Stimulated activated naive CD8-positive, alpha-beta T cell treated with anti-CD3 and anti-CD28 coated beads, Interleukin-15, Interleukin-2, amounts not matched to agents 100 U/mL and 50 U/mL, for 24 hours (primary cell): ENCODE results near the gene SPATA45.
"Not testable (repeated sequence)": the region's sequence is repeated elsewhere in the genome, so short reads cannot be mapped to it uniquely, and the experiment has no call there.

Experiments
- ATAC-seq: fragments of 150-1000 bp; cut with Tn5 transposase; one replicate; pipeline ENCODE4 v1.10.0; 2021
- DNase-seq: peaks from one replicate; pipeline ENCODE4 v3.0.0; 2021

SPATA45 gene

DNA sequence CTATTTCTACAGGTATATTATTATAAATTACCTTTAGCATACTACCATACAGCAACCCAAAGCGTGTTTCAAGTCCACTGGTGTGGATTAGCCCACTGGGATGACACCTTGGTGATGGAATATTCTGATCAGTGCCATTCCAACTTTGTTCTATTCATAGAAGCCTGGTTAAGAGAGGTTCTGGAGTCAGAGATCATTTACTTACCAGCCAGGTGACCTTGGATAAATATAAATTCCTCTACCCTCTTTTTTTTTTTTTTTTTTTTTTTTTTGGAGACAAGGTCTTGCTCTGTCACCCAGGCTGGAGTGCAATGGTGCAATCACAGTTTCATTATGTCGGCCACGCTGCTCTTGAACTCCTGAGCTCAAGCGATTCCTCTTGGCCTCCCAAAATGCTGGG lies at the start of gene SPATA45:
TSS of gene SPATA45 (minus strand) at position 101 of the 400 bp plus-strand sequence. CDS start 11,500 bp downstream, outside the sequence.
- ATAC-seq (no peak), DNase-seq (no peak)

DNA sequence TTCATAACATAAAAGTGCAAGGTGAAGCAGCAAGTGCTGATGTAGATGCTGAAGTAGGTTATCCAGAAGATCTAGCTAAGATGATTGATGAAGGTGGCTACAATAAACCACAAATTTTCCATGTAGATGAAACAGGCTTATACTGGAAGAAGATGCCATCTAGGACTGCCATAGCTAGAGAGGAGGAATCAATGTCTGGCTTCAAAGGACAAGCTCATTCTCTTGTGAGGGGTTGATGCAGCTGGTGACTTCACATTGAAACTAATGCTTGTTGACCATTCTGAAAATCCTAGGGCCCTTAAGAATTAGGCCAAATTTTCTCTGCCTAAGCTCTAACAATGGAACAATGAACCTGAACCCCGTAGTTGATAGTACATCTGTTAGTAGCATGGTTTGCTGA lies 44.7 kb upstream of the SPATA45 start:
- ATAC-seq, result no peak
- no peak for DNase-seq

DNA sequence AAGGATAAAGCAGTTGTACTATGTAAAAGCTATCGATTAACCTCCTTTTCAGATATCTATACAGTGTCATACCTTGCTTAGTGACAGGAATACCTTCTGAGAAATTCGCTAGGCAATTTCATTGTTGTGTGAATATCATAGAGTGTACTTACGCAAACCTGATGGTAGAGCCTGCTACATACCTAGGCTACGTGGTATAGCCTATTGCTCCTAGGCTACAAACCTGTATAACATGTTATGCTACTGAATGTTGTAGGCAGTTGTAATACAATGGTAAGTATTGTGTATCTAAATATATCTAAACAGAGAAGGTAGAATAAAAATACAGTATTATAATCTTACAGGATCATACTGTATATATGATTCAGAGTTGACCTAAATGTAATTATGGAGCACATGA lies 37.1 kb upstream of the SPATA45 start:
- no peak for DNase-seq
- no peak for ATAC-seq

DNA sequence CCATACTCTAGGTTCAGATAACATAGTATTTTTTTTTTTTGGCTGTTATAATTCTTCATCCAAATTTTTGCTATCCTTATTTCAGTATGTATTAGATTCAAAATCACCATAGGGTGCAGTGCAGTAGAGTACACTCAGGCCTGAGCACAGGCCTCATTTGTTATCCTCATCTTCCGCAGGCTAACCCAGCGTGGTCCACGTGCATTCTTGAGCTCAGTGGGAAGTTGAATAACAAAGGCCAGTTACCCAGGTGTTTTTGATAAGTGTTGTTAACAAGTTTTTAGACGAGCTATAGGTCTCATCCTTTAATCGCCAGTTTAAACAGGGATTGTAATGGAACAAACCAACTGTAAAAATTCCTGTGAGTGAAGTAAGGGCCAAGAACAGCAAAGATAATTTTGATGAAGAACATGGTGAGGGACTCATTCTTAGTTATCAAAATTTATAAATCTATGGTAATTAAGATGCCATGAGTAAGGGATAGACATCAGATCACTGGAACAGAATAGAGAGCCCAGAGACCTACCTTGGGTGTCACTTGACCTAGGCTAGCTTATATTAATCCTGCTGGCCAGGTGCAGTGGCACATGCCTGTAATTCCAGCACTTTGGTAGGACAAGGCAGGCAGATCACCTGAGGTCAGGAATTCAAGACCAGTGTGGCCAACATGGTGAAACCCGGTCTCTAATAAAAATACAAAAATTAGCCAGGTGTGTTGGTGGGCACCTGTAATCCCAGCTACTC lies 32.7 kb upstream of the SPATA45 start:
- no peak for ATAC-seq
- no peak for DNase-seq

DNA sequence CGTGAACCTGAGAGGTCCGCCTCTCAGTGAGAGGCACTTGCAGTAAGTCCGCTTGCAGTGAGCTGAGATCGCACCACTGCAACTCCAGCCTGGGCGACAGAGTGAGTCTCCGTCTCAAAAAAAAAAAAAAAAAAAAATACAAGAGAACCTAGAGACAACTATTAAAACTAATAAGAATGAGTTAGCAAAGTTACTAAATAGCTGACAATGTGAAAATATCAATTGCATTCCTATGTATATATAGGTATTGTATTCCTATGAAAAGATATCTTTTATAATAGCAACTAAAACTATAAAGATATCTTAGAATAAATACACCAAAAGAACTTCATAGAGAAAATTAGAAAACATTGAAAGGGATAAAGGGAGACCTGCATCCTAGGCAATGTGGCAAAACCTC lies 31.0 kb upstream of the SPATA45 start:
- DNase-seq (no peak), ATAC-seq (no peak)

DNA sequence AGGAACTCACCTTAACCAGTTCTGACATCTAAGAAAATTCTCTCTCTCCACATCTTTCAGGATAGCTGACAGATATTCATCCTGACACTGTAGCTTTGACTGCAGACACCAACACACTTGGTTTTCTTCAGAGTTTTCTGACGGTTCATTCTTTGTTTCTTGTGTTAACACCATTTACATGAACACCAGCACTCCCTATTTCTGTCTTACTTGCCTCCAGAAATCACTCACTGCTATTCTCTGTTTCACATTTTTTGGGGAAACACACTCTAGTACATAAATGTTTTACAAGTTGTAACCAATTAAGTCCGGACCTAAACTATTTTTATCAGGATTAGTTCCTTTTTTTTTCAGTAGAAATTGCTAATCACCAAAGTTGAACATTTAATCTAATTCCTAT lies 26.1 kb upstream of the SPATA45 start:
- no peak for ATAC-seq

DNA sequence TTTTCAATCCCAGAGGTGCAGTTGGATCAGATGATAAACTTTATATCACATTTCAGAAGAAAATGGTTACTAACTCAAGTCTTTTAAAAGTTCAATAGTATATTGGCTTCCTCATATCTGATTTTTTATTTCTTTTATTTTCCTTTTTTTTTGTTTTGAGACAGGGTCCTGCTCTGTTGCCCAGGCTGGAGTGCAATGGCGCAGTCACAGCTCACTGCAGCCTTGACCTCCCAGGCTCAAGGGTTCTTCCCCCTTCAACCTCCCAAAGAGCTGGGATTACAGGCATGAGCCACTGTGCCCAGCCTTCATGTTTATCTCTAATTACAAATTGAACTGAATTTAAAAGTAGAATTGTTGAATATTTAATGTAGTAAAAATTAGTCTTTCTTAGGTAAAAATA lies 24.5 kb upstream of the SPATA45 start:
- no peak for ATAC-seq
- no peak for DNase-seq

More for the DNA sequence above, 26.1 kb upstream of the SPATA45 start:
- no peak for DNase-seq

DNA sequence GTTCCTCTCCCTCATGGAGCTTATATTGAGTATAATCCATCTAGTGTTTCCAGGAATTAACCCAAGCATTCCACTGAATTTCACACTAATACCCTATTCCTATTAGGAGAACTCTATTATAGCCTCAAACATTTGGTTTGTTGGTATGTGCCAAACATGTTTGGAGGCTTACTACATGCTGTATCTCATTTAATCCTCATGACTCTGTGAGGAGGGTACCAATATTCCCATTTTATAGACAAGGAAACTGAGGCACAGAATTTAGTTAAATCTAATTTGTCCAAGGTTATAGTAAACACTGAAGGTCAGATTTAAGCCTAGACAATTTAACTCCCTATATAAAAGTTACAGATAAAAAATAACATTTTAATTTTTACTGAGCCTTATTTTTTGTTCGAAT lies 19.7 kb upstream of the SPATA45 start:
- DNase-seq (no peak), ATAC-seq (no peak)

DNA sequence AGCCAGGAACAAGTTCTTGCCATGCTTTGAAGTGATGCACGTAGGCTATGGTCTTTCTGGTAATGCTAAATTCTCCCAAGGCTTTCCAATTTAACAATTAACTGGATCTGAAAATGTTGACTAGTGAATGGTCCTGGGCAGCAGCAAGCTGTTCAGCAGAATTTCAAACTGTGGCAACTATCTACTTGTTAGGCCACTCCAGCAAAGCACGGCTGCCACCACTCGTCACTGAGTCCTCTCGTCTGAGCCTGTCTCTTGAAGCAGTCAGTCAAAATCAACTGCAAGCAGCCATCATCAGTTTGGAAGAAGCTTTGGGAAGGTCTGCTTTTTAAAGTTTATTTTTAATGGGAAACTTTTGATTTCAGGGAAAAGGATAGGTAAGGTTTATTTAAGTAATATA lies 16.8 kb upstream of the SPATA45 start:
- ATAC-seq (no peak), DNase-seq (no peak)

DNA sequence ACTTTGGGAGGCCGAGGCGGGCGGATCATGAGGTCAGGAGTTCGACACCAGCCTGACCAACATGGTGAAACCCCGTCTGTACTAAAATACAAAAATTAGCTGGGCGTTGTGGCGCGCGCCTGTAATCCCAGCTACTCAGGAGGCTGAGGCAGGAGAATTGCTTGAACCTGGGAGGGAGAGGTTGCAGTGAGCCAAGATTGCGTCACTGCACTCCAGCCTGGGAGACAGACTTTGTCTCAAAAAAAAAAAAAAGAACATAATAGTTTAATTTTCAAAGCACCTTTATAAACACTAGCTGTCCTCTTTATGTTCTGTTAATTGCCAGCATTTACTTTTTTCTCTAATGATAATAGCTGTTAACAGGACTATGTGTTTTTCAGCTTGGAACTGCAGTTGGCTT lies 15.9 kb upstream of the SPATA45 start:
- not testable (repeated sequence) for DNase-seq, ATAC-seq

DNA sequence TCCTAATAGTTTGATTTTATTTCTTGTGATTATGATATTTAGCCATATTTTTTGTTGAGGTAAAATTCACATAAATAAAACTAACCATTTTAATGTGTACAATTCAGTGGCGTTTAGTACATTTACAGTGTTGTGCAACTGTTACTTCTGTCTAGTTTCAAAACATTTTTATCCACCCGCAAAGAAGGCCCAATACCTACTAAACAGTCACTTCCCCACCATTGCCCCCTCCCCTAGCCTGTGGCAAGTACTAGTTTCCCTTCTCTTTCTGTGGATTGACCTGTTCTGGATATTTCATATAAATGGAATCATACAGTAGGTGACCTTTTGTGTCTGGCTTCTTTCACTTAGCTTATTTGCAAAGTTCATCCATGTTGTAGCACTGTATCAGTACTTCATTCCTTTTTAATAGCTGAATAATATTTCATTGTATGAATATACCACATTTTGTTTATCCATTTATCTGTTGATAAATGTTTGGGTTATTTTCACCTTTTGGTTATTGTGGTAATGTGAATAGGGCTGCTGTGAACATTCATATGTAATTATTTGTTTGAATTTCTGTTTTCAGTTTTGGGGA lies 14.8 kb upstream of the SPATA45 start:
- ATAC-seq, result no peak
- no peak for DNase-seq

DNA sequence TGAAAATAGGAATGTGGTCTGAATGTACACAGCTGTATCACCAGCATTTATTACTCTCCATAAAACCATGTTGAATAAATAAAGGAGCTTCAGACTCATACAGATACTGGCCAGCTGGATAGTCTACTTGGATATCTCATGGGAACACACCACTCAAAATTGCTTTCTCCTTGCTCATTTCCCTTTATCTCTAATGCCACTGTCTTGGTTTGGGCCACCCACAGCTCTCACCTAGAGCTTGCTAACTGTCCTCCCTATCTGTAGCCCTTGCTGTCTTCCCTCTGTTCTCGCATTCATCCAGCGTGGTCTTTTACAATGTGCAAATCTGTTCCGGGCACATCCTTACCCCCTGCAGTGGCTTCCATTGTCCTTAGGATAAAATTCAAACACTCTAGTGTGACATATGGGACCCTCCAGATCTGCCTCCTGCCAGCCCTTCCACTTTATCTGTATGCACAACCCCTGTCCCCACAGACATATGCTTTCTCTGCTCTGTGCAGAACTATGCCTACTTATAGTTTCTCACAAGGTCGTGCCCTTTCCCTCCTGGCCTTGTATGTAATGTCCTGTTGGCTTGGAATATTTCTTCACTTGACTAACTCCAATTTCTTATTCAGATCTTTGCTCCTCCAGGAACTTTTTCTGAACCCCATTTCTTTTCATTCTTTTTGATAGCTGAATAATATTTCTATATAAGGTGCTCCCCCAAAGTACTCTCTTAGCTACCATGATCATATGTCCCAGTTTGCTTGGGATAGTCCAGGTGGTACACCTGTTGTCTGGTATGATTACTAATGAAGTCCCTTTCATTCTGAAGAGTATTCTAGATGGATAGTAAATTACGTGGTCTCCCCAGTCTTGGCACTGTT lies 13.5 kb upstream of the SPATA45 start:
- ATAC-seq (no peak), DNase-seq (no peak)

DNA sequence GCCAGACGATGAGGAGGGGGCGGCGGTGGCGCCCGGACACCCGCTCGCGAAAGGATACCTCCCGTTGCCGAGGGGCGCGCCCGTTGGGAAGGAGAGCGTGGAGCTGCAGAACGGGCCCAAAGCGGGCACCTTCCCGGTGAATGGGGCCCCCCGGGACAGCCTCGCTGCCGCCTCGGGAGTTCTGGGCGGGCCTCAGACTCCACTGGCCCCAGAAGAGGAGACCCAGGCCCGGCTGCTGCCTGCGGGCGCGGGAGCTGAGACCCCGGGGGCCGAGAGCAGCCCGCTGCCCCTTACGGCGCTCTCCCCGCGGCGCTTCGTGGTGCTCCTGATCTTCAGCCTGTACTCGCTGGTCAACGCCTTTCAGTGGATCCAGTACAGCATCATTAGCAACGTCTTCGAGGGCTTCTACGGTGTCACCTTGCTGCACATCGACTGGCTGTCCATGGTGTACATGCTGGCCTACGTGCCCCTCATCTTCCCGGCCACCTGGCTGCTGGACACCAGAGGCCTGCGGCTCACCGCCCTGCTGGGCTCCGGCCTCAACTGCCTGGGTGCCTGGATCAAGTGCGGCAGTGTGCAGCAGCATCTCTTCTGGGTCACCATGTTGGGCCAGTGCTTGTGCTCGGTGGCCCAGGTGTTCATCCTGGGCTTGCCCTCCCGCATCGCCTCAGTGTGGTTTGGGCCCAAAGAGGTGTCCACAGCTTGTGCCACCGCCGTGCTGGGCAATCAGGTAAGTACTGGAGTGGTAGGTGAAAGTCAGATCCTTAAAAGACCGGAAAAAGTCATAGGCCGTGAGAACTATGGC lies 11.2 kb upstream of the SPATA45 start:
- DNase-seq (no peak), ATAC-seq (peak; percentile 13)

DNA sequence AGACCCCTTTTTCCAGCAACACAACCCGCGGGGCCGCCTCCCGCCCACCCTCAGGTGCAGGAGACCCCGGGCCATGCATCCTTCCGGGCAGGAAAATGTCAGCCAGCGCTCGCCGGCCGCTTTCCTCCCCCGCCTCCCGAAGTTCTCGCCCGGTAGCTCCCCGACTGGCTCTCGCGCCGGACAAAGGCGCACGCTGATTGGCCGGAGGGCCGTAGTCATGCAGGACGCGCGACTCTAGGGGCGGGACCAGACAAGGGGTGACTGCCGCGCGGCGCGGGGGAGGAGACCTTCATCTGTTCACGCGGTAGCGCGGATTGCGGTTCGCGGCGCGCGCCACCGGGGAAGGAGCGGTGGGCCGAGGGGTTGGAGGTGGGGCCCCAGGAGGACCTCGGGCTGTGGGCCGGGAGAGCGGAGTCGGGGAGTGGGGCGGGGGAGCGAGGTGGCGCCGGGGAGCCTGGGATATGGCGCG lies 10.6 kb upstream of the SPATA45 start, which contains the start of gene FLVCR1:
TSS of gene FLVCR1 (plus strand) at position 284 of the 469 bp plus-strand sequence. CDS start at position 462, 178 bp downstream.
- ATAC-seq (peak; percentile 99), DNase-seq (peak; percentile 97)

DNA sequence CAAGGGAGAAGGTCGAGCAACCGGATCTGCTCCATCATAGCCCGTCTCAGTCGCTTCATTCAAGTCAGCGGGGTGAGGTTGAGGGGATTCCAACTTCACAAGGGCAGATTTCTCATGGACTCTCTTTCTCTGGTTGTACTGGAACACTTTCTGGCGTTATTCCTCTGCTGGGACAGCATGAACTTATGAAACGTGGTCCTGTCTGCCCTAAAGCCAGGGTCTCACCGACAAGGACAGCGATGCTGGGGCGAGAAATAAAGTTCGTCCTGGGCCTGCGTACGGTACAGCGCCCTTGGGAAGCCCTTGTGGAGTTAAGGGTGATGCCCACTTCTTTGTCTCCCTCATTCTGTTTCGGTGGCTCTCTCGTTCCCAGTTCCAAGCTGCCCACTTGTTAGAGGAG lies 9.3 kb upstream of the SPATA45 start:
- DNase-seq (no peak), ATAC-seq (no peak)

DNA sequence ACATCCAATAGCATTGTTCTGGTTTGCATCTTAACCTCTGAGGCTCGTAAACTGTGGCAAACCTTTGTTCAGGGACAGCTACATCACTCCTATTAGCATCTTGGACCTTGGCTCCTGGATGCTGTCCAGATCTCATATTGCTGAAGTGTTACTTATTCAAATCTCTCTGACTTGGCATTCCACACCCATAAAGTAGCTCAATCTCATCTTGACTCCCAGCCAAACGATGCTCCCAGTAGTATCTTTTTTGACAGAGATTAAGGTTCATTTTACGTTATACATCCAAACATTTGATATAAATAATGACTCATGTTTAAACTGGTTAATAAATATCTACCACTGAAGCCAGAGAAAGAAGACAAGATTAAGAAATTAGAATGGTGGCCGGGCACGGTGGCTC lies 6.2 kb upstream of the SPATA45 start:
- ATAC-seq (no peak), DNase-seq (no peak)

DNA sequence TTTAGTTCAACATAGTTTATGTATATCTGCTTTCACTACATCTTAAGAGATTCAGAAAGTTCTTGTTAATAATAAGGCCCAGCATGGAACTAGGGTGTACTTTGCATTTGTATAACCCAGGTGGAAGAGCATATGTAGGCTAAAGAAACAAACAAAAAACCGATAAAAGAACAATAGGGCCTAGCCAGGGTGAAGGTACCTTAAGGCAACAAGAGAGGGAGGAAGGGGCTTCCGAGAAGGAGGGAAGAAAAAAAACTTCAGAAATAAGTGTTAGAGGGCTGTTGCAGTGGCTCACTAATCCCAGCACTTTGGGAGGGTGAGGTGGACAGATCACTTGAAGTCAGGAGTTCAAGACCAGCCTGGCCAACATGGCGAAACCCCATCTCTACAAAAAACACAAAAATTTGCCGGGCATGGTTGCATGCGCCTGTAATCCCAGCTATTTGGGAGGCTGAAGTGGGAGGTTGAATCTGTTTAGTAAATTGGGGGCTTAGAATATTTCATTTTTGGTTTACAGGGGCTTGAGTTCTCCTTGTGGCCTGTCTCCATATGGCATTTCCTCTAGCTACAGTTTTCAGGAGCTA lies 4.7 kb upstream of the SPATA45 start:
- no peak for DNase-seq
- no peak for ATAC-seq

DNA sequence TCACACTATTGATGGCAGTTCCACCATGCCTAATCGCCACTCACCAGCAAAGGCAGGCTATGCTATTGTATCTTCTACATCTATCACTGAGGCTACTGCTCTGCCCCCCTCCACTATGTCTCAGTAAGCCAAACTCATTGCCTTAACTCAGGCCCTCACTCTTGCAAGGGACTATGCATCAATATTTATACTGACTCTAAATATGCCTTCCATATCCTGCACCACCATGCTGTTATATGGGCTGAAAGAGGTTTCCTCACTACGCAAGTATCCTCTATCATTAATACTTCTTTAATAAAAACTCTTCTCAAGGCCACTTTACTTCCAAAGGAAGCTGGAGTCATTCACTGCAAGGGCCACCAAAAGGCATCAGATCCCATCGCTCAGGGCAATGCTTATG lies 2.9 kb downstream of the SPATA45 start:
- DNase-seq, ATAC-seq: not testable (repeated sequence)

DNA sequence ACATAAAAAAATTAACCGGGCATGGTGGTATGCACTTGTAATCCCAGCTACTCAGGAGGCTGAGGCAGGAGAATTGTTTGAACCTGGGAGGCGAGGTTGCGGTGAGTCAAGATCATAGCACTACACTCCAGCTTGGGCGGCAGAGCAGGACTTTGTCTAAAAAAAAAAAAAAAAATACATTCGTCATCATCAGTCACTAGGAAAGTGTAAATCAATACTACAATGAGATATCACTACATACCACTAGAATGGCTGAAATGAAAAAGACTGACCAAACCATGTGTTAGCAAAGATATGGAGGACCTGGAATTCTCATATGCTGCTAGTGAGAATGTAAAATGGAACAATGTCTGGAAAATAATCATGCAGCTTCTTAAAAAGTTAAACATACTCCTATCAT lies 9.3 kb downstream of the SPATA45 start:
- ATAC-seq, result no peak

DNA sequence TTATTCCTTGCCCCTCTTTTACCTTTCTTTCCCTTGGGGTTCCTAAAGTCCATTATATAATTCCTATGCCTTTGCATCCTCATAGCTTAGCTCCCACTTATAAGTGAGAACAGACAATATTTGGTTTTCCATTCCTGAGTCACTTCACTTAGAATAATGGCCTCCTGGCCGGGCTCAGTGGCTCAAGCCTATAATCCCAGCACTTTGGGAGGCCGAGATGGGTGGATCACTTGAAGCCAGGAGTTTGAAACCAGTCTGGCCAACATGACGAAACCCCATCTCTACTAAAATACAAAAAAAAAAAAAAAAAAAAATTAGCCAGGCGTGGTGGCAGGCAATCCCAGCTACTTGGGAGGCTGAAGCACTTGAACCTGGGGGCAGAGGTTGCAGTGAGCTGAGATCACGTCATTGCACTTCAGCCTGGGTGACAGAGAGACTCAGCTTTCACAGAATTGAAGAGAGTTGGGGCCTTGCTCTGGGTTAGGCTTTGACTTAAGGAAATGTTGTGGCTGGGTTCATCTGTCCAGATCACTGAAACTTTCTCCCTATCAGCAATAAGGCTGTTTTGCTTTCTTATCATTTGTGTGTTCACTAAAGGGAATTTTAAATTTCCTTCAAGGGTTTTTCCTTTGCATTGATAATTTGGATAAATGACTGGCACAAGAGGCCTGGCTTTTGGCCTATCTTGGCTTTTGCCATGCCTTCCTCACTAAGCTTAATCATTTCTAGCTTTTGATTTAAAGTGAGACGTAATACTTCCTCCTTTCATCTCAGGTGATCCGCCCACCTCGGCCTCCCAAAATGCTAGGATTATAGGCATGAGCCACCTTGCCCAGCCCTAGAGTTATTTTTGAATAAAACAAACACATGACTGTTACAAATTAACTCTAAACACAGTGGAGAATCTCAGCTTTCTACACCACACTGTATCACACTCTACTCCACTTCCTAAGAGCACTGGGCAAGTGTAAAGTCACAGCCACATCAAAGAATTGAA lies 13.9 kb downstream of the SPATA45 start:
- not testable (repeated sequence) for DNase-seq, ATAC-seq

More for the DNA sequence above, 9.3 kb downstream of the SPATA45 start:
- no peak for DNase-seq
